Measurements from ENCODE around the gene PRRX2. TPM values are rescaled to one million over a fixed set of nuclear protein-coding genes. Genes with fewer than 3 reads are reported as not detected.

The PRRX2 gene
- total RNA-seq, 1 experiment from 2014 or later: 10.7 TPM

- ATAC-seq: no peak
- no peak for TF ChIP-seq FOXP4 (CRISPR knock-in tag; IDR thresholded peaks at IDR 0.05)
- TF ChIP-seq ZNF423 (CRISPR knock-in tag; IDR thresholded peaks at IDR 0.05): no peak
- no peak for TF ChIP-seq E2F1 (CRISPR knock-in tag; IDR thresholded peaks at IDR 0.05)
- TF ChIP-seq NFE2L1 (CRISPR knock-in tag; IDR thresholded peaks at IDR 0.05): no peak
- Mint-ChIP-seq H3K4me3 (no peak overlapping the region), H3K27me3 (ENCODE audit: low read depth) (no peaks in the 10 kb centered on the region), H3K36me3 (no peaks in the 10 kb centered on the region), H3K9me3 (no peaks in the 10 kb centered on the region), H3K4me1 (peaks cover 6% of the 10 kb centered on the region), H3K27ac (no peak overlapping the region)
- DNase-seq (ENCODE audit: low spot score): no peak
- POLR2A ChIA-PET: no interaction called here
- CTCF ChIA-PET: interaction anchor here (0.9 to 5.9 kb wide), 4 partner anchors 8 to 86 kb away, joined by 3 to 99 read pairs (median 21); partner anchors contain the start of gene ASB6
Measured at GRCh38 chr9:129728744-129729143, 63.3 kb downstream of the PRRX2 start.

GRCh38 chr9:129731477-129732085 lies 66.1 kb downstream of the PRRX2 start:
- H3K9me3 Mint-ChIP-seq: no peaks in the 10 kb centered on the region
- DNase-seq (ENCODE audit: low spot score): no peak
- TF ChIP-seq ATF6 (CRISPR knock-in tag; IDR thresholded peaks at IDR 0.05) (no peak), ATF3 (CRISPR knock-in tag; conservative IDR thresholded peaks at IDR 0.05) (no peak), ZNF512 (CRISPR knock-in tag; IDR thresholded peaks at IDR 0.05; ENCODE audit: borderline replicate concordance) (no peak)
- H3K27ac Mint-ChIP-seq: no peak overlapping the region
- H3K36me3 Mint-ChIP-seq: no peaks in the 10 kb centered on the region
- peaks cover 6% of the 10 kb centered on the region for H3K4me1 Mint-ChIP-seq
- no peaks in the 10 kb centered on the region for H3K27me3 Mint-ChIP-seq (ENCODE audit: low read depth)
- POLR2A ChIA-PET: no interaction called here
- ATAC-seq: peak; percentile 45
- CTCF ChIA-PET: interaction anchor here (0.6 to 1.3 kb wide), 4 partner anchors 59 to 122 kb away, joined by 3 to 5 read pairs (median 4); partner anchors contain the start of gene ASB6
- H3K4me3 Mint-ChIP-seq: no peak overlapping the region

GRCh38 chr9:129732100-129732499 lies 66.7 kb downstream of the PRRX2 start:
- Mint-ChIP-seq H3K27me3 (ENCODE audit: low read depth) (no peaks in the 10 kb centered on the region), H3K27ac (peak overlapping the region; percentile 19; the same call in 1 of the 2 replicates), H3K4me3 (no peak overlapping the region), H3K4me1 (peaks cover 3% of the 10 kb centered on the region; the same call in 1 of the 2 replicates), H3K9me3 (no peaks in the 10 kb centered on the region), H3K36me3 (no peaks in the 10 kb centered on the region)
- ATAC-seq (no peak), DNase-seq (ENCODE audit: low spot score) (no peak)
- ChIA-PET CTCF (interaction anchor here (0.8 to 1.3 kb wide), 3 partner anchors 58 to 108 kb away, joined by 3 to 4 read pairs (median 4); partner anchors contain the start of gene ASB6), POLR2A (no interaction called here)
- TF ChIP-seq FOXK1 (CRISPR knock-in tag; IDR thresholded peaks at IDR 0.05) (no peak), AR (CRISPR knock-in tag; IDR thresholded peaks at IDR 0.05) (no peak), EMX1 (CRISPR knock-in tag; IDR thresholded peaks at IDR 0.05) (no peak), CREB1 (CRISPR knock-in tag; IDR thresholded peaks at IDR 0.05) (no peak), TEAD4 (CRISPR knock-in tag; IDR thresholded peaks at IDR 0.05) (no peak), ZSCAN18 (CRISPR knock-in tag; IDR thresholded peaks at IDR 0.05) (no peak), MLX (CRISPR knock-in tag; IDR thresholded peaks at IDR 0.05) (no peak), TP53 (CRISPR knock-in tag; IDR thresholded peaks at IDR 0.05) (no peak), ZNF512 (CRISPR knock-in tag; IDR thresholded peaks at IDR 0.05; ENCODE audit: borderline replicate concordance) (no peak), GTF2I (CRISPR knock-in tag; conservative IDR thresholded peaks at IDR 0.05) (no peak)

Data from WTC11 (cell line).